Measurements from ENCODE around the gene ZNF787. TPM values are rescaled to one million over a fixed set of nuclear protein-coding genes. Genes with fewer than 3 reads are reported as not detected.

ZNF787 gene
- total RNA-seq, 1 experiment from 2014 or later, result 68.6 TPM

- no TSS peak for BruUV-seq (replicated peaks)
- Mint-ChIP-seq H3K4me3 (ENCODE audit: unreplicated experiment) (no peak overlapping the region), H3K9me3 (ENCODE audit: unreplicated experiment) (peaks cover 9% of the 10 kb centered on the region), H3K4me1 (ENCODE audit: insufficient read depth, unreplicated experiment) (peaks cover 9% of the 10 kb centered on the region), H3K27me3 (ENCODE audit: insufficient read depth, unreplicated experiment) (no peaks in the 10 kb centered on the region), H3K27ac (ENCODE audit: low read depth, unreplicated experiment) (no peak overlapping the region), H3K36me3 (ENCODE audit: insufficient read depth, unreplicated experiment) (peaks cover 53% of the 10 kb centered on the region)
- no peak for DNase-seq (ENCODE audit: unreplicated experiment)
- TF ChIP-seq CTCF (IDR thresholded peaks at IDR 0.05; ENCODE audit: unreplicated experiment), result no peak
- ChIA-PET POLR2A (no interaction called here), CTCF (interaction anchor here (2.1 to 2.5 kb wide), 2 partner anchors 8 to 21 kb away, joined by 9 to 18 read pairs; no protein-coding TSS in a partner anchor)
- intact Hi-C loops (cut with micrococcal nuclease), result loop anchor here (10.0 kb wide), 1 partner anchor 217 kb away; the partner anchor contains the start of gene ZSCAN5A
Measured at GRCh38 chr19:56097306-56097705, 23.8 kb downstream of the ZNF787 start.

- peaks cover 9% of the 10 kb centered on the region for H3K4me1 Mint-ChIP-seq (ENCODE audit: insufficient read depth, unreplicated experiment)
- ChIA-PET CTCF (interaction anchor here (0.6 to 2.5 kb wide), 6 partner anchors 9 to 236 kb away, joined by 3 to 18 read pairs (median 4); no protein-coding TSS in a partner anchor), POLR2A (interaction anchor here (1.9 kb wide), 1 partner anchor 44 kb away, joined by 6 read pairs; the partner anchor contains the start of gene ZNF444)
- H3K27ac Mint-ChIP-seq (ENCODE audit: low read depth, unreplicated experiment), result no peak overlapping the region
- no peaks in the 10 kb centered on the region for H3K27me3 Mint-ChIP-seq (ENCODE audit: insufficient read depth, unreplicated experiment)
- H3K4me3 Mint-ChIP-seq (ENCODE audit: unreplicated experiment), result no peak overlapping the region
- peaks cover 59% of the 10 kb centered on the region for H3K36me3 Mint-ChIP-seq (ENCODE audit: insufficient read depth, unreplicated experiment)
- no TSS peak for BruUV-seq (replicated peaks)
- intact Hi-C loops (cut with micrococcal nuclease), result loop anchor here (10.0 kb wide), 1 partner anchor 218 kb away; the partner anchor contains the start of gene ZSCAN5A
- peaks cover 9% of the 10 kb centered on the region for H3K9me3 Mint-ChIP-seq (ENCODE audit: unreplicated experiment)
- no peak for DNase-seq (ENCODE audit: unreplicated experiment)
- TF ChIP-seq CTCF (IDR thresholded peaks at IDR 0.05; ENCODE audit: unreplicated experiment), result no peak
Measured at GRCh38 chr19:56096665-56097064, 24.4 kb downstream of the ZNF787 start.

GRCh38 chr19:56094449-56094848, 26.6 kb downstream of the ZNF787 start:
- H3K27ac Mint-ChIP-seq (ENCODE audit: low read depth, unreplicated experiment), result no peak overlapping the region
- intact Hi-C loops (cut with micrococcal nuclease), result loop anchor here (5.0 to 10.0 kb wide), 3 partner anchors 48 to 220 kb away; partner anchors contain the start of genes ZNF444 and ZSCAN5A
- DNase-seq (ENCODE audit: unreplicated experiment), result no peak
- no TSS peak for BruUV-seq (replicated peaks)
- peaks cover 25% of the 10 kb centered on the region for H3K4me1 Mint-ChIP-seq (ENCODE audit: insufficient read depth, unreplicated experiment)
- H3K9me3 Mint-ChIP-seq (ENCODE audit: unreplicated experiment), result peaks cover 9% of the 10 kb centered on the region
- TF ChIP-seq CTCF (IDR thresholded peaks at IDR 0.05; ENCODE audit: unreplicated experiment), result no peak
- no peaks in the 10 kb centered on the region for H3K27me3 Mint-ChIP-seq (ENCODE audit: insufficient read depth, unreplicated experiment)
- H3K4me3 Mint-ChIP-seq (ENCODE audit: unreplicated experiment), result no peak overlapping the region
- peaks cover 62% of the 10 kb centered on the region for H3K36me3 Mint-ChIP-seq (ENCODE audit: insufficient read depth, unreplicated experiment)
- ChIA-PET POLR2A (no interaction called here), CTCF (interaction anchor here (0.7 to 1.7 kb wide), 2 partner anchors 17 to 215 kb away, joined by 3 to 5 read pairs; no protein-coding TSS in a partner anchor)

- DNase-seq (ENCODE audit: unreplicated experiment), result no peak
- POLR2A ChIA-PET, result interaction anchor here (0.6 to 2.7 kb wide), 3 partner anchors 9 to 221 kb away, joined by 4 to 19 read pairs (median 17); partner anchors contain the start of genes ZNF787 and ZSCAN5A
- Mint-ChIP-seq H3K4me3 (ENCODE audit: unreplicated experiment) (peak overlapping the region; percentile 81), H3K36me3 (ENCODE audit: insufficient read depth, unreplicated experiment) (peaks cover 62% of the 10 kb centered on the region), H3K27ac (ENCODE audit: low read depth, unreplicated experiment) (peak overlapping the region; percentile 91), H3K27me3 (ENCODE audit: insufficient read depth, unreplicated experiment) (no peaks in the 10 kb centered on the region), H3K9me3 (ENCODE audit: unreplicated experiment) (peaks cover 9% of the 10 kb centered on the region), H3K4me1 (ENCODE audit: insufficient read depth, unreplicated experiment) (peaks cover 25% of the 10 kb centered on the region)
- TF ChIP-seq CTCF (IDR thresholded peaks at IDR 0.05; ENCODE audit: unreplicated experiment), result no peak
- CTCF ChIA-PET, result interaction anchor here (0.7 kb wide), 2 partner anchors 81 to 240 kb away, joined by 3 read pairs; no protein-coding TSS in a partner anchor
- BruUV-seq (replicated peaks), result no TSS peak
- intact Hi-C loops (cut with micrococcal nuclease), result loop anchor here (5.0 to 10.0 kb wide), 3 partner anchors 49 to 222 kb away; partner anchors contain the start of genes ZNF444 and ZSCAN5A
Measured at GRCh38 chr19:56092685-56093631, 28.1 kb downstream of the ZNF787 start.

Measured in MCF 10A (cell line).